IMR-90 (cell line): ENCODE results near the gene PTPN7. TPM values are rescaled to one million over a fixed set of nuclear protein-coding genes. Genes with fewer than 3 reads are reported as not detected.

Experiments
- ATAC-seq: fragments of 200-7000 bp; cut with Tn5 transposase; 2 replicates; pipeline ENCODE4 v1.9.1; 2020; ENCODE audit warnings: low read depth, mild to moderate bottlenecking, moderate library complexity
- BruUV-seq: library from RNA; stranded (reverse); fragments of 400-500 nt; replicated peaks from 2 replicates; lab custom pipeline; 2021; lab: Mats Ljungman, UMichigan
- CTCF ChIA-PET: fragments of 300-600 bp; formaldehyde crosslinking; extraction: SDS; loops from one replicate; lab custom pipeline; 2021; ENCODE audit warnings: antibody characterized with exemption; lab: Yijun Ruan, JAX
- POLR2A ChIA-PET: fragments of 300-600 bp; sonication (Branson Sonifier 250); formaldehyde crosslinking; loops from one replicate; lab custom pipeline; 2022; ENCODE audit warnings: antibody characterized with exemption; ENCODE audit not compliant: unreplicated experiment; lab: Charles Lee
- DNase-seq: peaks from one replicate; pipeline ENCODE4 v3.0.0; 2013
- H2AFZ ChIP-seq: replicated peaks from 2 replicates; pipeline ENCODE3; 2013; ENCODE audit warnings: low read length, mild to moderate bottlenecking; ENCODE audit not compliant: poor library complexity
- H2AK5ac ChIP-seq: 2 replicates; pipeline ENCODE4 v1.6.1; 2013; ENCODE audit warnings: low read depth, low read length, inconsistent platforms
- H2AK9ac ChIP-seq: replicated peaks from 2 replicates; pipeline ENCODE3; 2013; ENCODE audit warnings: mild to moderate bottlenecking, low read depth, low read length, moderate library complexity; ENCODE audit not compliant: poor library complexity
- H2BK120ac ChIP-seq: 2 replicates; pipeline ENCODE4 v1.6.1; 2013; ENCODE audit warnings: low read depth, low read length, inconsistent platforms
- H2BK15ac ChIP-seq: 3 replicates; pipeline ENCODE4 v1.6.1; 2013; ENCODE audit warnings: low read depth, low read length, inconsistent platforms
- H2BK20ac ChIP-seq: 2 replicates; pipeline ENCODE4 v1.6.1; 2013; ENCODE audit warnings: low read depth, mild to moderate bottlenecking, inconsistent platforms, low read length, moderate library complexity
- H2BK5ac ChIP-seq: 2 replicates; pipeline ENCODE4 v1.6.1; 2013; ENCODE audit warnings: mild to moderate bottlenecking, low read depth, low read length, inconsistent platforms; ENCODE audit not compliant: poor library complexity, severe bottlenecking
- H3K14ac ChIP-seq: replicated peaks from 2 replicates; pipeline ENCODE4 v1.6.1; 2013; ENCODE audit warnings: low read depth, low read length, inconsistent platforms
- H3K18ac ChIP-seq: 2 replicates; pipeline ENCODE4 v1.6.1; 2013; ENCODE audit warnings: low read depth, low read length, control low read depth
- H3K23ac ChIP-seq: 2 replicates; pipeline ENCODE4 v1.6.1; 2013; ENCODE audit warnings: low read depth, low read length, inconsistent platforms
- H3K27ac ChIP-seq: 2 replicates; pipeline ENCODE4 v1.5.1; 2013; ENCODE audit warnings: mild to moderate bottlenecking, control low read depth, low read length; ENCODE audit not compliant: insufficient read depth
- H3K27me3 ChIP-seq: 2 replicates; pipeline ENCODE4 v1.6.1; 2013; ENCODE audit warnings: low read length; ENCODE audit not compliant: control insufficient read depth, insufficient read depth
- H3K36me3 ChIP-seq: 2 replicates; pipeline ENCODE4 v1.6.1; 2013; ENCODE audit warnings: low read length, mixed read lengths; ENCODE audit not compliant: control insufficient read depth, insufficient read depth
- H3K4ac ChIP-seq: 2 replicates; pipeline ENCODE4 v1.6.1; 2013; ENCODE audit warnings: low read depth, low read length, inconsistent platforms
- H3K4me1 ChIP-seq: 2 replicates; pipeline ENCODE4 v1.6.1; 2013; ENCODE audit warnings: low read length, mixed read lengths; ENCODE audit not compliant: control insufficient read depth, insufficient read depth
- H3K4me2 ChIP-seq: 2 replicates; pipeline ENCODE4 v1.6.1; 2013; ENCODE audit warnings: low read depth, mild to moderate bottlenecking, control low read depth, low read length, moderate library complexity
- H3K4me3 ChIP-seq: 2 replicates; pipeline ENCODE4 v1.5.1; 2013; ENCODE audit warnings: low read depth, mild to moderate bottlenecking, control low read depth, low read length, moderate library complexity; ENCODE audit not compliant: insufficient read depth
- H3K56ac ChIP-seq: 2 replicates; pipeline ENCODE4 v1.6.1; 2013; ENCODE audit warnings: low read length, inconsistent platforms; ENCODE audit not compliant: insufficient read depth; ENCODE audit errors: extremely low read depth
- H3K79me1 ChIP-seq, 2 experiments: 2 replicates each; pipeline ENCODE4 v1.6.1; 2013; ENCODE audit warnings: low read length in 2 of 2, inconsistent platforms in 1 of 2, low read depth in 1 of 2
- H3K9ac ChIP-seq: 2 replicates; pipeline ENCODE4 v1.6.1; 2013; ENCODE audit warnings: low read depth, low read length, control low read depth
- H3K9me1 ChIP-seq: 2 replicates; pipeline ENCODE4 v1.6.1; 2013; ENCODE audit warnings: low read length, inconsistent platforms; ENCODE audit not compliant: insufficient read depth
- H3K9me3 ChIP-seq: 2 replicates; pipeline ENCODE4 v1.6.1; 2013; ENCODE audit warnings: low read length; ENCODE audit not compliant: control insufficient read depth, insufficient read depth
- H4K20me1 ChIP-seq: 2 replicates; pipeline ENCODE4 v1.6.1; 2013; ENCODE audit warnings: low read length, inconsistent platforms; ENCODE audit not compliant: insufficient read depth
- H4K5ac ChIP-seq: 2 replicates; pipeline ENCODE4 v1.6.1; 2013; ENCODE audit warnings: mild to moderate bottlenecking, low read depth, low read length, control low read depth
- H4K8ac ChIP-seq, 2 experiments: 2 replicates each; pipeline ENCODE4 v1.6.1; 2013; ENCODE audit warnings: low read depth in 2 of 2, low read length in 2 of 2, control low read depth in 1 of 2, inconsistent platforms in 1 of 2
- H4K91ac ChIP-seq: 2 replicates; pipeline ENCODE4 v1.6.1; 2013; ENCODE audit warnings: low read depth, low read length, inconsistent platforms; ENCODE audit not compliant: insufficient read depth
- BHLHE40 ChIP-seq: fragments of 150-350 bp; IDR thresholded peaks from 2 replicates; pipeline ENCODE4 v1.6.1; 2016; ENCODE audit warnings: mild to moderate bottlenecking, low read depth, low read length
- CEBPB ChIP-seq: IDR thresholded peaks from 2 replicates; pipeline ENCODE4 v1.6.1; 2012; ENCODE audit warnings: low read depth, low read length, improper control_type of control experiment
- FOS ChIP-seq: fragments of 150-350 bp; IDR thresholded peaks from 2 replicates; pipeline ENCODE4 v1.6.1; 2016; ENCODE audit warnings: low read depth, low read length
- MAFK ChIP-seq: IDR thresholded peaks from 2 replicates; pipeline ENCODE4 v1.6.1; 2012; ENCODE audit warnings: low read depth, low read length, improper control_type of control experiment
- MAZ ChIP-seq: IDR thresholded peaks from 2 replicates; pipeline ENCODE4 v1.6.1; 2012; ENCODE audit warnings: low read depth, mild to moderate bottlenecking, low read length, improper control_type of control experiment, moderate library complexity, borderline replicate concordance
- MXI1 ChIP-seq: IDR thresholded peaks from 2 replicates; pipeline ENCODE4 v1.6.1; 2012; ENCODE audit warnings: low read depth, mild to moderate bottlenecking, low read length, moderate library complexity, borderline replicate concordance
- NFE2L2 ChIP-seq: fragments of 150-350 bp; IDR thresholded peaks from 2 replicates; pipeline ENCODE4 v1.6.1; 2016; ENCODE audit warnings: low read depth, mild to moderate bottlenecking, low read length
- POLR2A ChIP-seq: IDR thresholded peaks from 2 replicates; pipeline ENCODE4 v1.6.1; 2012; ENCODE audit warnings: mild to moderate bottlenecking, low read depth, low read length
- RAD21 ChIP-seq: IDR thresholded peaks from 2 replicates; pipeline ENCODE4 v1.6.1; 2012; ENCODE audit warnings: low read length, improper control_type of control experiment
- RCOR1 ChIP-seq: IDR thresholded peaks from 2 replicates; pipeline ENCODE4 v1.6.1; 2012; ENCODE audit warnings: mild to moderate bottlenecking, low read length, improper control_type of control experiment; ENCODE audit not compliant: insufficient replicate concordance
- RFX5 ChIP-seq: IDR thresholded peaks from 2 replicates; pipeline ENCODE4 v1.8.0; 2012; ENCODE audit warnings: low read depth, mild to moderate bottlenecking, low read length, moderate library complexity
- SMC3 ChIP-seq: fragments of 150-350 bp; IDR thresholded peaks from 2 replicates; pipeline ENCODE4 v1.6.1; 2016; ENCODE audit warnings: low read depth, mild to moderate bottlenecking, antibody characterized with exemption, low read length, moderate library complexity
- WGBS, 2 experiments: methylation state at CpG; one replicate each; pipeline versions ENCODE4 v1.1.5 to v1.1.7; 2013; ENCODE audit warnings: missing lambda C conversion rate in 2 of 2; ENCODE audit not compliant: insufficient read length in 1 of 2; ENCODE audit errors: extremely low coverage in 2 of 2; 5-methylcytosine and 5-hydroxymethylcytosine counted together
- dilution Hi-C: fragments of 300-500 bp; cut with HindIII; formaldehyde crosslinking; loops from one replicate; pipeline ENCODE4 v1.14.3; 2018; ENCODE audit warnings: low sequenced_read_pairs; ENCODE audit not compliant: unreplicated experiment
- in situ Hi-C: fragments of 300-500 bp; cut with MboI; formaldehyde crosslinking; loops from 3 replicates; pipeline ENCODE4 v1.14.3; 2019; ENCODE audit warnings: low sequenced_read_pairs, inconsistent platforms, mixed read lengths
- intact Hi-C: fragments of 100-400 bp; cut with micrococcal nuclease; formaldehyde crosslinking; loops from 2 replicates; pipeline ENCODE4 v1.10.0; 2022
- polyA plus RNA-seq, 3 experiments: library from polyadenylated mRNA; depleted of rRNA; stranded (reverse); fragments of >200 nt; gene quantifications; 2 replicates each; pipeline ENCODE4 v1.2.3, GENCODE V29; 2012; ENCODE audit warnings: low replicate concordance in 1 of 3
- total RNA-seq: library from RNA; depleted of rRNA; stranded (reverse); fragments of >200 nt; gene quantifications from 2 replicates; pipeline ENCODE4 v1.2.3, GENCODE V29; 2012
- TF ChIP-seq, protein P1 (sequence below): fragments of 150-350 bp; IDR thresholded peaks from 2 replicates; pipeline ENCODE4 v1.6.1; 2016; ENCODE audit warnings: low read depth, mild to moderate bottlenecking, low read length, moderate library complexity, borderline replicate concordance
- TF ChIP-seq, protein P2 (sequence below): conservative IDR thresholded peaks from 2 replicates; pipeline ENCODE4 v1.5.1; 2012; ENCODE audit warnings: mild to moderate bottlenecking, low read depth, low read length, improper control_type of control experiment
- TF ChIP-seq, protein P3 (sequence below): fragments of 150-350 bp; IDR thresholded peaks from 2 replicates; pipeline ENCODE4 v1.6.1; 2017; ENCODE audit warnings: mild to moderate bottlenecking, antibody characterized with exemption, low read length, low read depth

The PTPN7 gene
- total and polyA plus RNA-seq, 2 of the 4 experiments (the other 2 are of a cell fraction): 0.05 TPM; not detected in 1

DNA sequence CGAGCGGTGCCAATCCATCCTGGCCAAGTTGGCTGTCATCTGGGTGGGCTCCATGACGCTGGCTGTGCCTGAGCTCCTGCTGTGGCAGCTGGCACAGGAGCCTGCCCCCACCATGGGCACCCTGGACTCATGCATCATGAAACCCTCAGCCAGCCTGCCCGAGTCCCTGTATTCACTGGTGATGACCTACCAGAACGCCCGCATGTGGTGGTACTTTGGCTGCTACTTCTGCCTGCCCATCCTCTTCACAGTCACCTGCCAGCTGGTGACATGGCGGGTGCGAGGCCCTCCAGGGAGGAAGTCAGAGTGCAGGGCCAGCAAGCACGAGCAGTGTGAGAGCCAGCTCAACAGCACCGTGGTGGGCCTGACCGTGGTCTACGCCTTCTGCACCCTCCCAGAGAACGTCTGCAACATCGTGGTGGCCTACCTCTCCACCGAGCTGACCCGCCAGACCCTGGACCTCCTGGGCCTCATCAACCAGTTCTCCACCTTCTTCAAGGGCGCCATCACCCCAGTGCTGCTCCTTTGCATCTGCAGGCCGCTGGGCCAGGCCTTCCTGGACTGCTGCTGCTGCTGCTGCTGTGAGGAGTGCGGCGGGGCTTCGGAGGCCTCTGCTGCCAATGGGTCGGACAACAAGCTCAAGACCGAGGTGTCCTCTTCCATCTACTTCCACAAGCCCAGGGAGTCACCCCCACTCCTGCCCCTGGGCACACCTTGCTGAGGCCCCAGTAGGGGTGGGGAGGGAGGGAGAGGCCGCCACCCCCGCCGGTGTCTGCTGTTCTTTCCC is 32.4 kb downstream of the PTPN7 start:
- no peak overlapping the region for H2BK15ac ChIP-seq
- H3K27me3 ChIP-seq: peaks cover 24% of the 10 kb centered on the region
- no peaks in the 10 kb centered on the region for H3K9me1 ChIP-seq
- H4K5ac ChIP-seq: no peak overlapping the region
- H3K14ac ChIP-seq: no peak overlapping the region
- no peaks in the 10 kb centered on the region for H3K9me3 ChIP-seq
- H4K91ac ChIP-seq: no peak overlapping the region
- no peak overlapping the region for H2BK120ac ChIP-seq
- 0 out of 2 replicates have a peak, but pooled peaks cover 1% of the 10 kb centered on the region for H3K4me1 ChIP-seq
- H3K79me1 ChIP-seq: no peaks in the 10 kb centered on the region; a peak in 1 of 4 replicates
- no peak overlapping the region for H3K4me2 ChIP-seq
- dilution Hi-C loops: no loop called here
- H3K4me3 ChIP-seq: no peak overlapping the region
- H3K23ac ChIP-seq: no peak overlapping the region
- peaks cover 9% of the 10 kb centered on the region; the same call in 1 of the 2 replicates for H4K20me1 ChIP-seq
- H2BK5ac ChIP-seq: no peak overlapping the region
- H3K4ac ChIP-seq: no peak overlapping the region
- no peak overlapping the region for H2AK5ac ChIP-seq
- no peak overlapping the region for H2AK9ac ChIP-seq
- H4K8ac ChIP-seq: no peak overlapping the region
- H3K27ac ChIP-seq: no peak overlapping the region
- DNase-seq: no peak
- peaks cover 11% of the 10 kb centered on the region; the same call in 1 of the 2 replicates for H3K36me3 ChIP-seq
- CTCF ChIA-PET: no interaction called here
- 82% methylated on average over 7 of the region's 26 CpGs; no CpG with 5 or more reads in 1 of the 2 experiments for WGBS, 2 experiments
- POLR2A ChIA-PET: no interaction called here
- no peak overlapping the region for H3K9ac ChIP-seq
- H2AFZ ChIP-seq: peak overlapping the region; percentile 58
- H2BK20ac ChIP-seq: no peak overlapping the region
- no peak overlapping the region for H3K56ac ChIP-seq
- intact Hi-C loops: no loop called here
- H3K18ac ChIP-seq: no peak overlapping the region
- no peak for ATAC-seq
- in situ Hi-C loops: loop anchor here (10.0 to 25.0 kb wide), 2 partner anchors 233 to 591 kb away; partner anchors contain the start of gene NAV1
- BruUV-seq: no TSS peak
- TF ChIP-seq, protein P1, sequence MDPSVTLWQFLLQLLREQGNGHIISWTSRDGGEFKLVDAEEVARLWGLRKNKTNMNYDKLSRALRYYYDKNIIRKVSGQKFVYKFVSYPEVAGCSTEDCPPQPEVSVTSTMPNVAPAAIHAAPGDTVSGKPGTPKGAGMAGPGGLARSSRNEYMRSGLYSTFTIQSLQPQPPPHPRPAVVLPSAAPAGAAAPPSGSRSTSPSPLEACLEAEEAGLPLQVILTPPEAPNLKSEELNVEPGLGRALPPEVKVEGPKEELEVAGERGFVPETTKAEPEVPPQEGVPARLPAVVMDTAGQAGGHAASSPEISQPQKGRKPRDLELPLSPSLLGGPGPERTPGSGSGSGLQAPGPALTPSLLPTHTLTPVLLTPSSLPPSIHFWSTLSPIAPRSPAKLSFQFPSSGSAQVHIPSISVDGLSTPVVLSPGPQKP: no peak
- no peak for TF ChIP-seq MAZ
- no peak for TF ChIP-seq RFX5
- no peak for TF ChIP-seq RAD21
- TF ChIP-seq, protein P2, sequence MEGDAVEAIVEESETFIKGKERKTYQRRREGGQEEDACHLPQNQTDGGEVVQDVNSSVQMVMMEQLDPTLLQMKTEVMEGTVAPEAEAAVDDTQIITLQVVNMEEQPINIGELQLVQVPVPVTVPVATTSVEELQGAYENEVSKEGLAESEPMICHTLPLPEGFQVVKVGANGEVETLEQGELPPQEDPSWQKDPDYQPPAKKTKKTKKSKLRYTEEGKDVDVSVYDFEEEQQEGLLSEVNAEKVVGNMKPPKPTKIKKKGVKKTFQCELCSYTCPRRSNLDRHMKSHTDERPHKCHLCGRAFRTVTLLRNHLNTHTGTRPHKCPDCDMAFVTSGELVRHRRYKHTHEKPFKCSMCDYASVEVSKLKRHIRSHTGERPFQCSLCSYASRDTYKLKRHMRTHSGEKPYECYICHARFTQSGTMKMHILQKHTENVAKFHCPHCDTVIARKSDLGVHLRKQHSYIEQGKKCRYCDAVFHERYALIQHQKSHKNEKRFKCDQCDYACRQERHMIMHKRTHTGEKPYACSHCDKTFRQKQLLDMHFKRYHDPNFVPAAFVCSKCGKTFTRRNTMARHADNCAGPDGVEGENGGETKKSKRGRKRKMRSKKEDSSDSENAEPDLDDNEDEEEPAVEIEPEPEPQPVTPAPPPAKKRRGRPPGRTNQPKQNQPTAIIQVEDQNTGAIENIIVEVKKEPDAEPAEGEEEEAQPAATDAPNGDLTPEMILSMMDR: no peak
- TF ChIP-seq, protein P3, sequence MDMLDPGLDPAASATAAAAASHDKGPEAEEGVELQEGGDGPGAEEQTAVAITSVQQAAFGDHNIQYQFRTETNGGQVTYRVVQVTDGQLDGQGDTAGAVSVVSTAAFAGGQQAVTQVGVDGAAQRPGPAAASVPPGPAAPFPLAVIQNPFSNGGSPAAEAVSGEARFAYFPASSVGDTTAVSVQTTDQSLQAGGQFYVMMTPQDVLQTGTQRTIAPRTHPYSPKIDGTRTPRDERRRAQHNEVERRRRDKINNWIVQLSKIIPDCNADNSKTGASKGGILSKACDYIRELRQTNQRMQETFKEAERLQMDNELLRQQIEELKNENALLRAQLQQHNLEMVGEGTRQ: no peak
- TF ChIP-seq NFE2L2: no peak
- no peak for TF ChIP-seq CEBPB
- no peak for TF ChIP-seq RCOR1
- no peak for TF ChIP-seq MAFK
- no peak for TF ChIP-seq FOS
- no peak for TF ChIP-seq SMC3
- TF ChIP-seq MXI1: no peak
- TF ChIP-seq BHLHE40: no peak
- no peak for TF ChIP-seq POLR2A
